Loucy (cell line): ENCODE measurements around the gene HSCB.
"Not testable (repeated sequence)": the region's sequence is repeated elsewhere in the genome, so short reads cannot be mapped to it uniquely, and the experiment has no call there.

Experiments used
- H2AFZ ChIP-seq: fragments of 200-600 bp; sonication (generic); 2 replicates; pipeline ENCODE4 v1.6.0; 2016; ENCODE audit warnings: antibody characterized with exemption, mild to moderate bottlenecking, low read length, moderate library complexity
- H3F3A ChIP-seq: fragments of 200-600 bp; 2 replicates; pipeline ENCODE4 v1.6.0; 2016; ENCODE audit warnings: antibody characterized with exemption, low read depth, mild to moderate bottlenecking
- H3K27me3 ChIP-seq: fragments of 200-600 bp; sonication (generic); 2 replicates; pipeline ENCODE4 v1.6.1; 2014; ENCODE audit warnings: low read length, mild to moderate bottlenecking; ENCODE audit not compliant: insufficient read depth, poor library complexity, severe bottlenecking
- H3K36me3 ChIP-seq: fragments of 200-600 bp; sonication (generic); 2 replicates; pipeline ENCODE4 v1.6.1; 2016; ENCODE audit warnings: low read length; ENCODE audit not compliant: insufficient read depth
- H3K4me1 ChIP-seq: fragments of 200-600 bp; sonication (generic); 2 replicates; pipeline ENCODE4 v1.5.1; 2014; ENCODE audit warnings: low read length, mild to moderate bottlenecking; ENCODE audit not compliant: insufficient read depth, poor library complexity, severe bottlenecking
- H3K4me2 ChIP-seq: fragments of 200-600 bp; sonication (generic); 2 replicates; pipeline ENCODE4 v1.6.0; 2014; ENCODE audit warnings: antibody characterized with exemption, low read length, low read depth, mild to moderate bottlenecking; ENCODE audit not compliant: poor library complexity, severe bottlenecking
- H3K4me3 ChIP-seq: fragments of 200-600 bp; sonication (generic); 2 replicates; pipeline ENCODE4 v1.5.1; 2014; ENCODE audit warnings: low read length, mild to moderate bottlenecking, mixed read lengths; ENCODE audit not compliant: poor library complexity, severe bottlenecking
- H3K79me2 ChIP-seq: fragments of 200-600 bp; sonication (generic); 2 replicates; pipeline ENCODE4 v1.6.1; 2014; ENCODE audit warnings: low read length; ENCODE audit not compliant: insufficient read depth
- H3K9ac ChIP-seq: fragments of 200-600 bp; sonication (generic); 2 replicates; pipeline ENCODE4 v1.6.0; 2014; ENCODE audit warnings: mild to moderate bottlenecking, low read depth, low read length, moderate library complexity; ENCODE audit not compliant: poor library complexity, severe bottlenecking
- H3K9me2 ChIP-seq: fragments of 200-600 bp; sonication (generic); replicated peaks from 2 replicates; pipeline ENCODE4 v1.6.1; 2016; ENCODE audit warnings: low read depth, low read length, mixed read lengths
- H3K9me3 ChIP-seq: fragments of 200-600 bp; sonication (generic); 2 replicates; pipeline ENCODE4 v1.6.1; 2014; ENCODE audit warnings: mild to moderate bottlenecking, antibody characterized with exemption, low read length, low read depth; ENCODE audit not compliant: insufficient read depth
- H4K20me1 ChIP-seq: fragments of 200-600 bp; sonication (generic); 2 replicates; pipeline ENCODE4 v1.6.0; 2014; ENCODE audit warnings: antibody characterized with exemption, low read length, mild to moderate bottlenecking; ENCODE audit not compliant: insufficient read depth, poor library complexity, severe bottlenecking
- CTCF ChIP-seq: fragments of 200-600 bp; sonication (generic); conservative IDR thresholded peaks from 2 replicates; pipeline ENCODE4 v1.5.1; 2014; ENCODE audit warnings: mild to moderate bottlenecking, antibody characterized with exemption, low read length
- EZH2phosphoT487 ChIP-seq: fragments of 200-600 bp; IDR thresholded peaks from 2 replicates; pipeline ENCODE4 v1.6.1; 2018; ENCODE audit warnings: antibody characterized with exemption, mild to moderate bottlenecking, moderate library complexity, borderline replicate concordance

Gene HSCB, protein sequence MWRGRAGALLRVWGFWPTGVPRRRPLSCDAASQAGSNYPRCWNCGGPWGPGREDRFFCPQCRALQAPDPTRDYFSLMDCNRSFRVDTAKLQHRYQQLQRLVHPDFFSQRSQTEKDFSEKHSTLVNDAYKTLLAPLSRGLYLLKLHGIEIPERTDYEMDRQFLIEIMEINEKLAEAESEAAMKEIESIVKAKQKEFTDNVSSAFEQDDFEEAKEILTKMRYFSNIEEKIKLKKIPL

GRCh38 chr22:28741785-28742561, at the start of gene HSCB, which contains the start of gene CHEK2:
Gene HSCB, plus strand, starts transcription at chr22:28742039. Its CDS starts 57 bp downstream, at chr22:28742096.
Gene CHEK2, minus strand, starts transcription at chr22:28741820. Its CDS starts 7,099 bp downstream, at chr22:28734721.
- H3K9me2 ChIP-seq: no peaks in the 10 kb centered on the region
- peaks cover 58% of the 10 kb centered on the region for H3K79me2 ChIP-seq
- H3K36me3 ChIP-seq: peaks cover 4% of the 10 kb centered on the region; the same call in 1 of the 2 replicates
- no peaks in the 10 kb centered on the region for H3F3A ChIP-seq
- H3K9me3 ChIP-seq: no peaks in the 10 kb centered on the region
- peak within 1 kb of the TSS; percentile 87 for H3K9ac ChIP-seq
- peak within 1 kb of the TSS; percentile 94 for H2AFZ ChIP-seq
- no peaks in the 10 kb centered on the region for H3K27me3 ChIP-seq
- H3K4me2 ChIP-seq: peak within 1 kb of the TSS; percentile 96
- peak within 1 kb of the TSS; percentile 86 for H3K4me3 ChIP-seq
- H3K4me1 ChIP-seq: peaks cover 37% of the 10 kb centered on the region
- no peaks in the 10 kb centered on the region for H4K20me1 ChIP-seq
- TF ChIP-seq CTCF (peak; percentile 35; the same call in 1 of the 2 replicates), EZH2phosphoT487 (no peak)

DNA sequence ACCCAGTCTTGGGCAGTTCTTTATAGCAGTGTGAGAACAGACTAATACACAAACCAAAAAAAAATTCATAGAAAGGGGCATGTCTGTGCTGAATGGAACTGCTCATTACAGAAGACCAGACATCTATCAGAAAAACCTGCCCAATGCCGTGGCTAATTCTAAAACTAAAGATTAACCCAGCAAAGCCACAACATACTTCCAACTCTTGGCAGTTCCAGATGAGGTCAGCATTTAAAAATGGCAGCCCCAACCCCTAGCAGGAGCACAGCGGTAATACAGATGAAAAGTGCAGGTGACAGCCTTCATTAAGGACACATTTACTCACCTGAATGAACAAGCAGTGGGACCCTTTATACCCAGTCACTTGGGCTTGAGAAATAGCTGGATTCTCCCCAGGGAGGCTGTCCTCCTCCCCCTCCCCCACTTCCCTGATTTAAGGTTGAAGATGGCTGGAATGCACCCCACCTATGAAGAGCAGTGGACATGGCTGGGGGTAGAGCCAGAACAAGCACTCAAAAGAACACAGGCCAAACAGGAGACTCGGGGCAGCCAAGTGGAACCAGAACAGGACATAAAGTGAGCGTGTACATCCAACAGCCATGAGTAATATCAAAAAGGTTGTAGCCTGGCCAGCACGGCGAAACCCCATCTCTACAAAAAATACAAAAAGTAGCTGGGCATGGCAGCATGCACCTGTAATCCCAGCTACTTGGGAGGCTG, 48.6 kb upstream of the HSCB start:
- not testable (repeated sequence) for H4K20me1 ChIP-seq, H3K9me3 ChIP-seq, H2AFZ ChIP-seq, H3K4me2 ChIP-seq, H3K79me2 ChIP-seq, H3K4me1 ChIP-seq, H3F3A ChIP-seq, H3K9ac ChIP-seq, H3K4me3 ChIP-seq, H3K27me3 ChIP-seq, H3K9me2 ChIP-seq
- H3K36me3 ChIP-seq: peaks cover 22% of the 10 kb centered on the region; the same call in 1 of the 2 replicates

DNA sequence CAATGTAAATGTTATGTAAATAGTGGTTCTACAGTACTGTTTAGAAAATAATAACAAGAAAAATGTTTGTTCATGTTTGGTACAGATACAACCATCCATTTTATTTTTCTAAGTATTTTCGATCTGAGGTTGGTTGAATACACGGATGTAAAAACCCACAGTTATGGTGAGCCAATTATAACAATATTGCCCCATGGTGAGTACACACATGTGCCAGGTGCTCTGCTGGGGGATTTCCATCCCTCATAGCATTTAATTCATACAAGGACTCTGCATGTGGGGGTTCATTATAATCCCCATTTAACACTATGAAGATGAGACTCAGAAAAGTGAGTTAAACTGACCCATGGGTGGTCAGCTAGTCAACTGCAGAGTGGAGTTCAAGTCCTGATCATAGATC, 38.9 kb upstream of the HSCB start:
- TF ChIP-seq EZH2phosphoT487 (no peak), CTCF (no peak)
- peaks cover 20% of the 10 kb centered on the region; the same call in 1 of the 2 replicates for H3K36me3 ChIP-seq
- H3K27me3 ChIP-seq: no peaks in the 10 kb centered on the region
- H3F3A ChIP-seq: no peaks in the 10 kb centered on the region
- H3K4me3 ChIP-seq: no peak overlapping the region
- H3K4me1 ChIP-seq: no peaks in the 10 kb centered on the region
- no peak overlapping the region for H2AFZ ChIP-seq
- H3K9me2 ChIP-seq: no peaks in the 10 kb centered on the region
- no peaks in the 10 kb centered on the region for H4K20me1 ChIP-seq
- H3K79me2 ChIP-seq: no peaks in the 10 kb centered on the region
- no peak overlapping the region for H3K9ac ChIP-seq
- no peak overlapping the region for H3K4me2 ChIP-seq
- no peaks in the 10 kb centered on the region for H3K9me3 ChIP-seq
